T-helper 17 cell (primary cell): ENCODE results near the gene MXD1. TPM values are rescaled to one million over a fixed set of nuclear protein-coding genes. Genes with fewer than 3 reads are reported as not detected.

Source experiments
- ATAC-seq: fragments of 150-1000 bp; cut with Tn5 transposase; 2 replicates; pipeline ENCODE4 v1.10.0; 2021; ENCODE audit warnings: mild to moderate bottlenecking, moderate library complexity
- DNase-seq, 3 donors: peaks; one replicate each; pipeline versions ENCODE4 v3.0.0 to v3.0.0-alpha.2; 2020 to 2021
- H3K9me3 ChIP-seq: one replicate; pipeline ENCODE4 v1.7.0; 2013; ENCODE audit warnings: low read length, mild to moderate bottlenecking; ENCODE audit not compliant: control insufficient read depth, poor library complexity, severe bottlenecking
- H3K27ac Mint-ChIP-seq: one replicate; pipeline ENCODE4 v1.8.0; 2022; ENCODE audit warnings: mild to moderate bottlenecking, moderate library complexity, mixed read lengths
- H3K27me3 Mint-ChIP-seq: one replicate; pipeline ENCODE4 v1.8.0; 2022; ENCODE audit warnings: mixed read lengths
- H3K36me3 Mint-ChIP-seq: one replicate; pipeline ENCODE4 v1.8.0; 2022; ENCODE audit warnings: low read depth, mixed read lengths
- H3K4me1 Mint-ChIP-seq: one replicate; pipeline ENCODE4 v1.8.0; 2022; ENCODE audit warnings: mild to moderate bottlenecking, mixed read lengths
- H3K4me3 Mint-ChIP-seq: one replicate; pipeline ENCODE4 v1.8.0; 2022; ENCODE audit warnings: mild to moderate bottlenecking, moderate library complexity, mixed read lengths
- total RNA-seq, 4 donors: library from RNA in 2 of 4; stranded (reverse) in 2 of 4; gene quantifications; one replicate each; pipeline ENCODE4 v1.2.3 and lab custom pipeline; 2022 to 2026

The MXD1 gene
- total RNA-seq, 2 donors from 2014 or later = 45.0 to 46.2 TPM

- ATAC-seq = no peak
- DNase-seq = no peak
- no peaks in the 10 kb centered on the region for H3K27me3 Mint-ChIP-seq
- H3K9me3 ChIP-seq = no peaks in the 10 kb centered on the region
- no peak overlapping the region for H3K4me3 Mint-ChIP-seq
- no peak overlapping the region for H3K27ac Mint-ChIP-seq
- no peaks in the 10 kb centered on the region for H3K36me3 Mint-ChIP-seq
- H3K4me1 Mint-ChIP-seq = peaks cover 2% of the 10 kb centered on the region
Observed at GRCh38 chr2:69965756-69966445, 51.0 kb downstream of the MXD1 start.

- Mint-ChIP-seq H3K36me3 (no peaks in the 10 kb centered on the region), H3K27me3 (no peaks in the 10 kb centered on the region), H3K4me1 (peaks cover 2% of the 10 kb centered on the region), H3K4me3 (no peak overlapping the region), H3K27ac (no peak overlapping the region)
- H3K9me3 ChIP-seq = no peaks in the 10 kb centered on the region
- DNase-seq (no peak), ATAC-seq (no peak)
Observed at GRCh38 chr2:69966496-69966895, 51.6 kb downstream of the MXD1 start.

DNA sequence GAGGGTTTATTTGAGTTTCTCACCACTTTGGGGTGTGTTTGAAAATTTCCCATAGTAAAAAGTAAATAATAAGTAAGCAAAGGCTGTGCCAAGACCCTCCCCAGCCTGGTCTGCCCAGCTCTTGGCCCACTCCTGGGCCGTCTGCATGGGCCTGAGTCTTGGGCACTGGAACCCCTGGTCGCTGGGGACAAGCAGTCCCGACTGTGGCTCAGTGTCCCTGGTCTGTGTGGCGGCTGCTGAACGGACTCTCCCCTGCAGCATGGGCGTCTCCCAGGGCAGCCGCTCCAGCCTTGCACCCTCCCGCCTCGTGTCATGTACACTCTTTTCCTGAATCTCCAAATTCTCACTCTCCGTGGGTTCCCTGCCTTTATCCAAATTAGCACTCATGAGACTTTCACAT lies 53.7 kb downstream of the MXD1 start:
- Mint-ChIP-seq H3K4me3 (no peak overlapping the region), H3K27me3 (no peaks in the 10 kb centered on the region), H3K4me1 (peaks cover 2% of the 10 kb centered on the region), H3K27ac (no peak overlapping the region), H3K36me3 (no peaks in the 10 kb centered on the region)
- DNase-seq = no peak
- H3K9me3 ChIP-seq = no peaks in the 10 kb centered on the region
- ATAC-seq = no peak

- Mint-ChIP-seq H3K27ac (peak overlapping the region; percentile 39), H3K36me3 (no peaks in the 10 kb centered on the region), H3K4me1 (peaks cover 2% of the 10 kb centered on the region), H3K4me3 (no peak overlapping the region), H3K27me3 (no peaks in the 10 kb centered on the region)
- DNase-seq = no peak
- no peak for ATAC-seq
- no peaks in the 10 kb centered on the region for H3K9me3 ChIP-seq
Observed at GRCh38 chr2:69969126-69969983, 54.4 kb downstream of the MXD1 start.

- Mint-ChIP-seq H3K36me3 (no peaks in the 10 kb centered on the region), H3K27ac (peak overlapping the region; percentile 39), H3K4me1 (peaks cover 2% of the 10 kb centered on the region), H3K27me3 (no peaks in the 10 kb centered on the region), H3K4me3 (no peak overlapping the region)
- ATAC-seq = no peak
- H3K9me3 ChIP-seq = no peaks in the 10 kb centered on the region
- no peak for DNase-seq
Observed at GRCh38 chr2:69969991-69970390, 55.1 kb downstream of the MXD1 start.

GRCh38 chr2:69972822-69973221 lies 57.9 kb downstream of the MXD1 start:
- H3K9me3 ChIP-seq = no peaks in the 10 kb centered on the region
- H3K27ac Mint-ChIP-seq = no peak overlapping the region
- H3K4me1 Mint-ChIP-seq = peaks cover 15% of the 10 kb centered on the region
- H3K36me3 Mint-ChIP-seq = no peaks in the 10 kb centered on the region
- ATAC-seq = no peak
- no peak for DNase-seq
- no peak overlapping the region for H3K4me3 Mint-ChIP-seq
- no peaks in the 10 kb centered on the region for H3K27me3 Mint-ChIP-seq

GRCh38 chr2:69973335-69973735 lies 58.4 kb downstream of the MXD1 start:
- Mint-ChIP-seq H3K4me3 (no peak overlapping the region), H3K4me1 (peaks cover 15% of the 10 kb centered on the region), H3K27me3 (no peaks in the 10 kb centered on the region), H3K27ac (no peak overlapping the region), H3K36me3 (no peaks in the 10 kb centered on the region)
- ATAC-seq (no peak), DNase-seq (no peak)
- H3K9me3 ChIP-seq = no peaks in the 10 kb centered on the region

DNA sequence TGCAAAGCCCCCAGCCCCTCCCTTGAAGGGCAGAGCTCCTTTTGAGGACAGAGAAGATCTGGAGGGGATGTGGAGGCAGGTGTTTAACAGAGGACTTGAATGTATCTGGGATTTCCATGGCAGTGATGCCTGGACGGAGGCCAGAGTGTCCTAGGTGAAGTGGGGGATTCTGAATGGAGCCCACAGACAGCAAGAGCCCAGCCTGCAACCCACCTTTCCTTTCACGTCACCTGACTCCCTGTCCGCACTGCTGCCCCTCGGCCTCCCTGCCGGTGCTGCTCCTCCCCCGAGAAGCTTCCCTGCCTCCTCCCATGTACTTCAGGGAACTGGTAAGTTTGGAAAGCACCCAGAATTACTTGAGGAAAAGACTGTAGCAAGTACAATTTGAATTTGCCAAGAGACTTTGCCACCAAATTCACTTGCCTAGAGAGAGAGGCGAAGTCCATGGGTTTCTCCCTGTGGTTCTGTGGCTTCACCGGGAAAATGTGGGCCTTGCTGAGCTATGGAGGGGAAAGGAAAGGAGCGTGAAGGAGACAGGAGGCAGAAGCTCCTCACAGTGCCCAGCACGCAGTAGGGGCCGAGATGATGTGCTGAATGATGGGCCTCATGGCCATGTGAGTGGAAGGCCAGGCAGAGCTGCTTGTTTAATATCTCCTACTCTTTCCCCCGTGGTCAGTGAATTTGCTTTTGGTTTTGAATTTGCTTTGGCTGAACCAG lies 60.4 kb downstream of the MXD1 start:
- H3K9me3 ChIP-seq = no peaks in the 10 kb centered on the region
- no peaks in the 10 kb centered on the region for H3K27me3 Mint-ChIP-seq
- DNase-seq (no peak), ATAC-seq (no peak)
- no peak overlapping the region for H3K27ac Mint-ChIP-seq
- no peaks in the 10 kb centered on the region for H3K36me3 Mint-ChIP-seq
- no peak overlapping the region for H3K4me3 Mint-ChIP-seq
- H3K4me1 Mint-ChIP-seq = peaks cover 13% of the 10 kb centered on the region

GRCh38 chr2:69975853-69976462 lies 61.0 kb downstream of the MXD1 start:
- Mint-ChIP-seq H3K4me3 (no peak overlapping the region), H3K36me3 (no peaks in the 10 kb centered on the region), H3K27me3 (no peaks in the 10 kb centered on the region), H3K27ac (no peak overlapping the region), H3K4me1 (peaks cover 13% of the 10 kb centered on the region)
- DNase-seq (no peak), ATAC-seq (no peak)
- no peaks in the 10 kb centered on the region for H3K9me3 ChIP-seq

DNA sequence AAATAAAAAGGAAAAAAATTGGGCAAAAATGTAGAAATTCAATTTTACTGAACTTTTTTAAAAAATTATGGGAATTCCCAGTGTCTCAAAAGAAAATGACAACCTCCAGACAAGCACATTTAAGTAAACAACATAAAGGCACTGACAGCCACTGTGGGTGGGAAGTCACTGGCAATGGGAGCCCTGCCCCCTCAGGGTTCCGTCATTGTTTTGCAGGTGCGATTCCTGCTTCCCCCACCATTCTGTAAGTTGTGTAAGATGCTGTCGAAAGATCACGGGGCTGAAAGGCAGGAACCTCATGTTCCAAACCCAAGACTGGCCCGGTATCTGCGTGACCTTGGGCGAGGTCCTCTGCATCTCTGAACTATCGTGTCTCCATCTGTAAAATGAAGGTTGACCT lies 62.3 kb downstream of the MXD1 start:
- Mint-ChIP-seq H3K4me1 (peaks cover 13% of the 10 kb centered on the region), H3K36me3 (no peaks in the 10 kb centered on the region), H3K27ac (no peak overlapping the region), H3K4me3 (no peak overlapping the region), H3K27me3 (no peaks in the 10 kb centered on the region)
- ATAC-seq (no peak), DNase-seq (no peak)
- H3K9me3 ChIP-seq = no peaks in the 10 kb centered on the region

DNA sequence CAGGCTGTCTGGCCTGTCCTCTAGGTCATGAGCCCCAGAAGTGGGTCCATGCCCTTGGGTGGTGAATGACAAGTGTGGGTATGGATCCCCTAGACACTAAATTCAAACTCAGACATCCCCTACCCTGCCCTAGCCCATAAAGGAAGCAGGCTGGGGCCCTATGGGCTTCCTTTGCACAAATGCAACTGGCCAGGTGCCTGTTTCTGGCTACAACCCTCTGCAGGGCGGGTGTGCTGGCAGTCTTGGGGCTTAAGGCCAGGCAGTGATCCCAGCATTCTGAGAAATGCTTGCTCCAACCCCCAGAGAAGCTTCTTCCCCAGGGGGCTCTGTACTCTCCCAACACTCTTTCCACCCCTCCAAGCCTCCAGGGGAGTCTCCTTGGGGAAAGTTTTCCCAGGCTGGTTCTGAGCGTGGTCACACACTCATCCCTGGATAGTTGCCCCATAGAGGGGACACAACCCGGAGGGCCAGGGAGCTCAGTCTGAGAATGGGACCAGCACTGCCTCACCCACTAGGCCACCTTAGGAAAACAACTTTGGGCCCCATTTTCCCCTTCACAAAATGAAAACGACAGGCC lies 63.1 kb downstream of the MXD1 start:
- no peaks in the 10 kb centered on the region for H3K9me3 ChIP-seq
- H3K4me3 Mint-ChIP-seq = no peak overlapping the region
- H3K27me3 Mint-ChIP-seq = no peaks in the 10 kb centered on the region
- no peak for DNase-seq
- H3K4me1 Mint-ChIP-seq = peaks cover 14% of the 10 kb centered on the region
- H3K36me3 Mint-ChIP-seq = no peaks in the 10 kb centered on the region
- no peak overlapping the region for H3K27ac Mint-ChIP-seq
- no peak for ATAC-seq

- ATAC-seq = no peak
- H3K4me3 Mint-ChIP-seq = no peak overlapping the region
- no peak overlapping the region for H3K27ac Mint-ChIP-seq
- no peaks in the 10 kb centered on the region for H3K27me3 Mint-ChIP-seq
- H3K4me1 Mint-ChIP-seq = peaks cover 14% of the 10 kb centered on the region
- no peak for DNase-seq
- H3K9me3 ChIP-seq = no peaks in the 10 kb centered on the region
- no peaks in the 10 kb centered on the region for H3K36me3 Mint-ChIP-seq
Observed at GRCh38 chr2:69979902-69980807, 65.2 kb downstream of the MXD1 start.
